HepG2 (cell line): ENCODE measurements around the gene FRMD4B. TPM values are rescaled to one million over a fixed set of nuclear protein-coding genes. Genes with fewer than 3 reads are reported as not detected.
A peak's percentile ranks its signal among the peaks of the same experiment; 100 is the strongest.

Experiments used
- ATAC-seq: fragments of 200-7000 bp; cut with Tn5 transposase; 3 replicates; pipeline ENCODE4 v1.9.1; 2020; ENCODE audit warnings: mild to moderate bottlenecking, moderate library complexity
- BruUV-seq: library from RNA; stranded (reverse); fragments of 400-500 nt; replicated peaks from 2 replicates; lab custom pipeline; 2021; lab: Mats Ljungman, UMichigan
- CTCF ChIA-PET: fragments of 300-600 bp; formaldehyde crosslinking; extraction: SDS; loops from one replicate; lab custom pipeline; 2021; ENCODE audit warnings: low total read pairs, inconsistent platforms, low intra/inter-chr PET ratio; lab: Yijun Ruan, JAX
- POLR2A ChIA-PET: fragments of 350-600 bp; sonication (Branson Sonifier 250); formaldehyde crosslinking; loops from one replicate; lab custom pipeline; 2020; ENCODE audit warnings: antibody characterized with exemption, inconsistent platforms; lab: Yijun Ruan, JAX
- DNase-seq: peaks from one replicate; pipeline ENCODE4 v3.0.0-alpha.2; 2015; ENCODE audit warnings: low spot score
- FAIRE-seq: peaks from 3 replicates; lab custom pipeline; 2011; peaks lifted over from hg19 to GRCh38; lab: Jason Lieb, UNC
- H2AFZ ChIP-seq: one replicate; pipeline ENCODE4 v1.6.1; 2011; ENCODE audit warnings: low read length, inconsistent platforms
- H3K27ac ChIP-seq: fragments of 300-600 bp; 3 replicates; pipeline ENCODE4 v1.8.0; 2011; ENCODE audit warnings: mixed run types, mild to moderate bottlenecking, mixed read lengths, low read length, inconsistent platforms; ENCODE audit not compliant: insufficient read depth; ENCODE audit errors: extremely low read length
- H3K27me3 ChIP-seq, 2 experiments: fragments of 200-600 bp in 1 of 2; 2 replicates in 1 of 2; 3 replicates in 1 of 2; pipeline versions ENCODE4 v1.6.0 to v1.8.0; 2011; ENCODE audit warnings: low read length in 2 of 2, mild to moderate bottlenecking in 2 of 2, moderate library complexity in 2 of 2, inconsistent platforms in 1 of 2; ENCODE audit not compliant: insufficient read depth in 2 of 2, control insufficient read depth in 1 of 2
- H3K36me3 ChIP-seq, 2 experiments: fragments of 200-600 bp in 1 of 2; replicated peaks in 1 of 2; 2 replicates in 1 of 2; 3 replicates in 1 of 2; pipeline versions ENCODE4 v1.5.1 to v1.8.0; 2011; ENCODE audit warnings: low read length in 2 of 2, inconsistent platforms in 1 of 2; ENCODE audit not compliant: insufficient read depth in 2 of 2, control insufficient read depth in 1 of 2
- H3K4me1 ChIP-seq: 2 replicates; pipeline ENCODE4 v1.5.1; 2012; ENCODE audit warnings: low read length, inconsistent platforms; ENCODE audit not compliant: insufficient read depth
- H3K4me2 ChIP-seq: 2 replicates; pipeline ENCODE4 v1.6.0; 2011; ENCODE audit warnings: low read depth, low read length, inconsistent platforms
- H3K4me3 ChIP-seq, 3 experiments: fragments of 200-600 bp in 1 of 3; sonication (generic), shearing (Covaris generic) in 1 of 3; replicated peaks in 1 of 3; 2 replicates each; pipeline ENCODE4 v1.5.1; 2011 to 2016; ENCODE audit warnings: low read length in 3 of 3, inconsistent platforms in 2 of 3, low read depth in 2 of 3, mild to moderate bottlenecking in 2 of 3, control low read depth in 1 of 3, mixed read lengths in 1 of 3; ENCODE audit not compliant: insufficient read depth in 1 of 3
- H3K79me2 ChIP-seq: one replicate; pipeline ENCODE4 v1.6.1; 2011; ENCODE audit warnings: low read length, inconsistent platforms; ENCODE audit not compliant: insufficient read depth
- H3K9ac ChIP-seq: 2 replicates; pipeline ENCODE4 v1.6.0; 2011; ENCODE audit warnings: mild to moderate bottlenecking, low read depth, low read length, inconsistent platforms; ENCODE audit not compliant: insufficient read depth
- H3K9me3 ChIP-seq: 2 replicates; pipeline ENCODE4 v1.5.1; 2012; ENCODE audit warnings: mild to moderate bottlenecking, low read length
- H4K20me1 ChIP-seq: 2 replicates; pipeline ENCODE4 v1.6.0; 2011; ENCODE audit warnings: inconsistent platforms, mild to moderate bottlenecking, low read length, moderate library complexity; ENCODE audit not compliant: insufficient read depth
- CTCF ChIP-seq: sonication (generic); formaldehyde crosslinking; IDR thresholded peaks from 2 replicates; pipeline ENCODE4 v1.5.0; 2020; ENCODE audit warnings: mild to moderate bottlenecking, missing genetic modification reagents, moderate library complexity
- MXD1 ChIP-seq: sonication (generic); formaldehyde crosslinking; IDR thresholded peaks from 2 replicates; pipeline ENCODE4 v1.4.0; 2020; ENCODE audit warnings: mild to moderate bottlenecking, missing genetic modification reagents
- NR3C1 ChIP-seq: sonication (generic); formaldehyde crosslinking; IDR thresholded peaks from 2 replicates; pipeline ENCODE4 v1.4.0; 2020; ENCODE audit warnings: missing genetic modification reagents
- RAD51 ChIP-seq: fragments of 450-650 bp; IDR thresholded peaks from 2 replicates; pipeline ENCODE4 v1.6.1; 2016; ENCODE audit warnings: borderline replicate concordance
- SMC3 ChIP-seq: IDR thresholded peaks from 2 replicates; pipeline ENCODE4 v1.6.1; 2011; ENCODE audit warnings: low read length, improper control_type of control experiment
- STAG1 ChIP-seq: sonication (generic); formaldehyde crosslinking; IDR thresholded peaks from 2 replicates; pipeline ENCODE4 v1.4.0; 2020; ENCODE audit warnings: missing genetic modification reagents
- ZKSCAN8 ChIP-seq: IDR thresholded peaks from 2 replicates; pipeline ENCODE4 v1.6.1; 2016; ENCODE audit warnings: borderline replicate concordance, missing genetic modification reagents, missing compliant biosample characterization
- ZNF510 ChIP-seq: sonication (generic); formaldehyde crosslinking; IDR thresholded peaks from 2 replicates; pipeline ENCODE4 v1.4.0; 2020; ENCODE audit warnings: low read depth, mild to moderate bottlenecking, missing genetic modification reagents
- ZNF879 ChIP-seq: sonication (generic); formaldehyde crosslinking; IDR thresholded peaks from 2 replicates; pipeline ENCODE4 v1.8.1; 2023; ENCODE audit warnings: missing genetic modification reagents
- WGBS: methylation state at CpG from one replicate; pipeline ENCODE4 v1.1.6; 2017; ENCODE audit warnings: low lambda C conversion rate; 5-methylcytosine and 5-hydroxymethylcytosine counted together
- in situ Hi-C: cut with HindIII; loops from 2 replicates; pipeline ENCODE4 v1.10.0; 2017; ENCODE audit warnings: low pct_unique_long_range_greater_than_20kb; ENCODE audit not compliant: extremely low pct_ligation_motif_present
- intact Hi-C: fragments of 100-400 bp; cut with micrococcal nuclease; formaldehyde crosslinking; loops from one replicate; pipeline ENCODE4 v1.10.0; 2022; ENCODE audit not compliant: unreplicated experiment
- polyA plus RNA-seq, 8 experiments: library from polyadenylated mRNA; depleted of rRNA in 3 of 8; stranded (reverse) in 7 of 8; unstranded in 1 of 8; fragments of >200 nt; fragmentation: Illumina TruSeq in 4 of 8; extraction: Trizol in 4 of 8; gene quantifications; 2 replicates each; pipeline versions ENCODE4 v1.2.1 to v1.2.3, GENCODE V29; 2011 to 2016; ENCODE audit warnings: low read depth in 4 of 8, missing spikeins in 1 of 8, mixed read lengths in 1 of 8; ENCODE audit not compliant: insufficient read depth in 1 of 8
- total RNA-seq, 5 experiments: library from RNA; depleted of rRNA; stranded (reverse); fragments of >200 nt; fragmentation: Illumina TruSeq; extraction: Trizol; gene quantifications; 2 replicates each; pipeline ENCODE4 v1.2.3, GENCODE V29; 2016; ENCODE audit warnings: low read depth in 1 of 5

Gene FRMD4B
- total and polyA plus RNA-seq, 2 of the 13 experiments (the other 11 are each of a cell fraction or from before 2014, with no cell fraction given): 3.0 to 3.3 TPM

- CTCF ChIA-PET: interaction anchor here (1.0 kb wide), 1 partner anchor 263 kb away, joined by 3 read pairs; no protein-coding TSS in a partner anchor
- H3K79me2 ChIP-seq: no peaks in the 10 kb centered on the region
- POLR2A ChIA-PET: no interaction called here
- TF ChIP-seq ZNF879 (CRISPR knock-in tag): no peak
- TF ChIP-seq CTCF (CRISPR knock-in tag): peak; percentile 59
- TF ChIP-seq RAD51: no peak
- TF ChIP-seq ZNF510 (CRISPR knock-in tag): no peak
- no peak for TF ChIP-seq ZKSCAN8 (CRISPR knock-in tag)
- TF ChIP-seq NR3C1 (CRISPR knock-in tag): no peak
- peak; percentile 23; the same call in 1 of the 2 replicates for TF ChIP-seq SMC3
- TF ChIP-seq MXD1 (CRISPR knock-in tag): no peak
- peak; percentile 65 for TF ChIP-seq STAG1 (CRISPR knock-in tag)
- H3K4me2 ChIP-seq: no peak overlapping the region
- no TSS peak for BruUV-seq
- H3K9ac ChIP-seq: no peak overlapping the region
- WGBS: 5% methylated on average over 4 of the region's 4 CpGs
- no peaks in the 10 kb centered on the region for H3K9me3 ChIP-seq
- H3K36me3 ChIP-seq: no peaks in the 10 kb centered on the region
- no peaks in the 10 kb centered on the region; the same call in 1 of the 2 replicates for H4K20me1 ChIP-seq
- ATAC-seq (peak; percentile 94), FAIRE-seq (peak; percentile 67), DNase-seq (peak; percentile 14)
- no peaks in the 10 kb centered on the region for H3K4me1 ChIP-seq
- in situ Hi-C loops (no loop called here), intact Hi-C loops (loop anchor here (1.0 to 5.0 kb wide), 2 partner anchors 263 to 304 kb away; no protein-coding TSS in a partner anchor)
- no peak overlapping the region for H2AFZ ChIP-seq
- no peaks in the 10 kb centered on the region for H3K27me3 ChIP-seq
- H3K27ac ChIP-seq: no peak overlapping the region
- no peak overlapping the region for H3K4me3 ChIP-seq
Measured at GRCh38 chr3:69425249-69425648, 39.4 kb upstream of the FRMD4B start.
